Measurements from ENCODE around the gene ZNF587B. TPM values are rescaled to one million over a fixed set of nuclear protein-coding genes. Genes with fewer than 3 reads are reported as not detected.
"Not testable (repeated sequence)": the region's sequence is repeated elsewhere in the genome, so short reads cannot be mapped to it uniquely, and the experiment has no call there.

ZNF587B gene
- total RNA-seq, 2 donors from 2014 or later: 18.7 to 36.6 TPM

- no peaks in the 10 kb centered on the region for H3K9me3 ChIP-seq
- H3K27ac ChIP-seq: peak overlapping the region; percentile 68 to 90 (median 80)
- WGBS, 2 donors: 1% methylated on average over 12 to 44 of the region's 44 CpGs
- intact Hi-C loops (cut with DNase I): no loop called here
- peak; percentile 89 to 95 (median 92) for DNase-seq
- H3K4me1 ChIP-seq: peaks cover 57% of the 10 kb centered on the region
- H3K4me3 ChIP-seq: peak overlapping the region; percentile 64 to 89
- no peaks in the 10 kb centered on the region for H3K27me3 ChIP-seq
- TF ChIP-seq CTCF (IDR thresholded peaks at IDR 0.05) (no peak), POLR2A (IDR thresholded peaks at IDR 0.05) (peak; percentile 66 to 87 (median 85))
- ATAC-seq: peak; percentile 86
- H3K36me3 ChIP-seq (replicated peaks in 1 of 2; ENCODE audit: insufficient read depth in 1 of 2, low read depth in 2 of 2): no peaks in the 10 kb centered on the region
Measured at GRCh38 chr19:57819475-57820148, 10.5 kb upstream of the ZNF587B start.

GRCh38 chr19:57820599-57820998 lies 9.5 kb upstream of the ZNF587B start:
- 33 to 35% methylated on average over 6 of the region's 6 CpGs for WGBS, 2 donors
- H3K4me3 ChIP-seq: peak overlapping the region in 1 of 2 donors; percentile 64
- H3K4me1 ChIP-seq: peaks cover 53% of the 10 kb centered on the region
- ATAC-seq (no peak), DNase-seq (no peak)
- peak overlapping the region in 3 of 4 donors; percentile 23 to 90 (median 88) for H3K27ac ChIP-seq
- H3K36me3 ChIP-seq (replicated peaks in 1 of 2; ENCODE audit: insufficient read depth in 1 of 2, low read depth in 2 of 2): no peaks in the 10 kb centered on the region
- TF ChIP-seq CTCF (IDR thresholded peaks at IDR 0.05) (no peak), POLR2A (IDR thresholded peaks at IDR 0.05) (no peak)
- no peaks in the 10 kb centered on the region for H3K9me3 ChIP-seq
- intact Hi-C loops (cut with DNase I): no loop called here
- H3K27me3 ChIP-seq: no peaks in the 10 kb centered on the region

GRCh38 chr19:57821095-57821494 lies 9.0 kb upstream of the ZNF587B start:
- Histone ChIP-seq H3K27ac (peak overlapping the region in 2 of 4 donors; percentile 23 to 88), H3K4me1 (peaks cover 50% of the 10 kb centered on the region)
- WGBS, 2 donors: 22 to 30% methylated on average over 2 to 3 of the region's 3 CpGs
- H3K4me3 ChIP-seq; H3K36me3 ChIP-seq (replicated peaks in 1 of 2; ENCODE audit: insufficient read depth in 1 of 2, low read depth in 2 of 2); H3K9me3 ChIP-seq; ATAC-seq; intact Hi-C loops (cut with DNase I); DNase-seq; H3K27me3 ChIP-seq: not testable (repeated sequence)

- H3K9me3 ChIP-seq; H3K4me3 ChIP-seq; DNase-seq; intact Hi-C loops (cut with DNase I); H3K36me3 ChIP-seq (replicated peaks in 1 of 2; ENCODE audit: insufficient read depth in 1 of 2, low read depth in 2 of 2); H3K27me3 ChIP-seq; H3K27ac ChIP-seq; ATAC-seq: not testable (repeated sequence)
- 73 to 98% methylated on average over 2 to 3 of the region's 3 CpGs for WGBS, 2 donors
- peaks cover 50% of the 10 kb centered on the region for H3K4me1 ChIP-seq
Measured at GRCh38 chr19:57821501-57821900, 8.6 kb upstream of the ZNF587B start.

- intact Hi-C loops (cut with DNase I); H3K9me3 ChIP-seq; H3K36me3 ChIP-seq (replicated peaks in 1 of 2; ENCODE audit: insufficient read depth in 1 of 2, low read depth in 2 of 2); H3K4me3 ChIP-seq; ATAC-seq; H3K27me3 ChIP-seq; DNase-seq: not testable (repeated sequence)
- peak overlapping the region in 1 of 4 donors; percentile 39 for H3K27ac ChIP-seq
- H3K4me1 ChIP-seq: peaks cover 45% of the 10 kb centered on the region
- WGBS, 2 donors: 30 to 57% methylated on average over 1 to 2 of the region's 2 CpGs
Measured at GRCh38 chr19:57823155-57823554, 6.9 kb upstream of the ZNF587B start.

GRCh38 chr19:57823608-57824007 lies 6.5 kb upstream of the ZNF587B start:
- WGBS, 2 donors: 46% methylated on average over 4 of the region's 4 CpGs; no CpG with 5 or more reads in 1 of the 2 donors
- H3K27me3 ChIP-seq; DNase-seq; ATAC-seq; H3K36me3 ChIP-seq (replicated peaks in 1 of 2; ENCODE audit: insufficient read depth in 1 of 2, low read depth in 2 of 2); H3K9me3 ChIP-seq; intact Hi-C loops (cut with DNase I); H3K4me3 ChIP-seq: not testable (repeated sequence)
- Histone ChIP-seq H3K4me1 (peaks cover 45% of the 10 kb centered on the region), H3K27ac (peak overlapping the region in 2 of 4 donors; percentile 37 to 39)

GRCh38 chr19:57825511-57825910 lies 4.6 kb upstream of the ZNF587B start:
- no peak for DNase-seq
- WGBS, 2 donors: 91 to 96% methylated on average over 6 of the region's 6 CpGs
- intact Hi-C loops (cut with DNase I): no loop called here
- Histone ChIP-seq H3K27ac (no peak overlapping the region), H3K36me3 (replicated peaks in 1 of 2; ENCODE audit: insufficient read depth in 1 of 2, low read depth in 2 of 2) (no peaks in the 10 kb centered on the region), H3K4me3 (no peak overlapping the region), H3K27me3 (no peaks in the 10 kb centered on the region), H3K9me3 (no peaks in the 10 kb centered on the region), H3K4me1 (peaks cover 52% of the 10 kb centered on the region)
- ATAC-seq: no peak
- TF ChIP-seq CTCF (IDR thresholded peaks at IDR 0.05) (no peak), POLR2A (IDR thresholded peaks at IDR 0.05) (no peak)

All from body of pancreas (tissue), 4 donors.